Osteoblast (primary cell): ENCODE measurements around the gene INTS7. TPM values are rescaled to one million over a fixed set of nuclear protein-coding genes. Genes with fewer than 3 reads are reported as not detected.

Experiments used
- DNase-seq: peaks from one replicate; pipeline ENCODE4 v3.0.0; 2011; ENCODE audit warnings: low spot score, mixed read lengths; ENCODE audit not compliant: insufficient read length; ENCODE audit errors: missing footprints
- H2AFZ ChIP-seq: 2 replicates; pipeline ENCODE4 v1.6.0; 2011; ENCODE audit warnings: mild to moderate bottlenecking, low read length
- H3K27ac ChIP-seq: 2 replicates; pipeline ENCODE4 v1.5.1; 2011; ENCODE audit warnings: mild to moderate bottlenecking, low read depth, low read length, moderate library complexity
- H3K27me3 ChIP-seq: 2 replicates; pipeline ENCODE4 v1.6.0; 2012; ENCODE audit warnings: mild to moderate bottlenecking, control low read depth, inconsistent platforms, low read length, moderate library complexity; ENCODE audit not compliant: insufficient read depth
- H3K36me3 ChIP-seq: 2 replicates; pipeline ENCODE4 v1.5.1; 2011; ENCODE audit warnings: mild to moderate bottlenecking, low read length, control low read depth, moderate library complexity; ENCODE audit not compliant: insufficient read depth
- H3K4me1 ChIP-seq: 2 replicates; pipeline ENCODE4 v1.5.1; 2011; ENCODE audit warnings: mild to moderate bottlenecking, low read length, control low read depth, moderate library complexity; ENCODE audit not compliant: insufficient read depth
- H3K4me2 ChIP-seq: 2 replicates; pipeline ENCODE4 v1.6.0; 2011; ENCODE audit warnings: mild to moderate bottlenecking, low read length; ENCODE audit not compliant: insufficient read depth
- H3K4me3 ChIP-seq: fragments of 200-600 bp; sonication (generic); 3 replicates; pipeline ENCODE4 v1.5.1; 2012; ENCODE audit warnings: mild to moderate bottlenecking, low read length, inconsistent platforms; ENCODE audit not compliant: insufficient read depth
- H3K79me2 ChIP-seq: 2 replicates; pipeline ENCODE4 v1.6.0; 2012; ENCODE audit warnings: mild to moderate bottlenecking, low read length, control low read depth, inconsistent platforms; ENCODE audit not compliant: insufficient read depth
- H3K9me3 ChIP-seq: 2 replicates; pipeline ENCODE4 v1.5.1; 2011; ENCODE audit warnings: low read depth, low read length, control low read depth
- H4K20me1 ChIP-seq: 2 replicates; pipeline ENCODE4 v1.6.0; 2012; ENCODE audit warnings: mild to moderate bottlenecking, low read length, control low read depth; ENCODE audit not compliant: insufficient read depth
- CTCF ChIP-seq: IDR thresholded peaks from 2 replicates; pipeline ENCODE4 v1.5.1; 2011; ENCODE audit warnings: mild to moderate bottlenecking, low read depth, low read length, moderate library complexity; ENCODE audit errors: extremely low read depth
- total RNA-seq: library from RNA; depleted of rRNA; stranded (reverse); fragments of >200 nt; gene quantifications from 2 replicates; pipeline ENCODE4 v1.2.3, GENCODE V29; 2012

The INTS7 gene
- total RNA-seq, 1 donor = 20.3 TPM

DNA sequence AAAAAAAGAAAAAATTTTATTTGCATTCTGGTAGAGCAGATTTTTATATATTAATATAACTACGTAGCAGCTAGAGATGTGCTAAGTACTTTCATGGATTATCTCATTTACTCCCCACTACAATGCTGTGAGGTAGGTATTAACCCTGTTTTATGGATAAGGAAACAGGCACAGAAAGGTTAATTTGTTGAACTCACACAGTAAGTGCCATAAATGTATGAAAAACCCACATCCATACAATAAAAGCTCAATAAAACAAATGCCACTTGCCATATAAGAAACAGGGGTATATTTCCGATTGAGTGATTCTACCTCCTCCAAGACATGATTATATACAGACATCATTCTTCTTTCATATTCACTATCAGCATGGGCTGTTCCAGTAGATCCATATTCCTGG is 83.1 kb downstream of the INTS7 start:
- Histone ChIP-seq H3K79me2 (no peaks in the 10 kb centered on the region), H3K9me3 (no peaks in the 10 kb centered on the region), H3K27ac (no peak overlapping the region), H3K36me3 (peaks cover 10% of the 10 kb centered on the region), H3K27me3 (no peaks in the 10 kb centered on the region), H3K4me1 (no peaks in the 10 kb centered on the region), H3K4me2 (no peak overlapping the region), H3K4me3 (no peak overlapping the region), H2AFZ (no peak overlapping the region), H4K20me1 (no peaks in the 10 kb centered on the region)
- no peak for TF ChIP-seq CTCF
- no peak for DNase-seq

- Histone ChIP-seq H3K27ac (no peak overlapping the region), H3K27me3 (no peaks in the 10 kb centered on the region), H3K36me3 (peaks cover 8% of the 10 kb centered on the region), H3K4me1 (no peaks in the 10 kb centered on the region), H3K4me3 (no peak overlapping the region), H3K4me2 (no peak overlapping the region), H4K20me1 (no peaks in the 10 kb centered on the region), H2AFZ (no peak overlapping the region), H3K9me3 (no peaks in the 10 kb centered on the region), H3K79me2 (no peaks in the 10 kb centered on the region)
- no peak for TF ChIP-seq CTCF
- no peak for DNase-seq
These were observed 83.5 kb downstream of the INTS7 start for GRCh38 chr1:211951856-211952255.

GRCh38 chr1:211948377-211948776 is 87.0 kb downstream of the INTS7 start:
- no peak overlapping the region for H3K27ac ChIP-seq
- H3K4me3 ChIP-seq = no peak overlapping the region
- no peaks in the 10 kb centered on the region for H4K20me1 ChIP-seq
- no peaks in the 10 kb centered on the region for H3K9me3 ChIP-seq
- no peak for DNase-seq
- H3K27me3 ChIP-seq = no peaks in the 10 kb centered on the region
- no peaks in the 10 kb centered on the region for H3K4me1 ChIP-seq
- H3K79me2 ChIP-seq = no peaks in the 10 kb centered on the region
- H3K36me3 ChIP-seq = peaks cover 9% of the 10 kb centered on the region
- no peak overlapping the region for H2AFZ ChIP-seq
- TF ChIP-seq CTCF = no peak
- no peak overlapping the region for H3K4me2 ChIP-seq

DNA sequence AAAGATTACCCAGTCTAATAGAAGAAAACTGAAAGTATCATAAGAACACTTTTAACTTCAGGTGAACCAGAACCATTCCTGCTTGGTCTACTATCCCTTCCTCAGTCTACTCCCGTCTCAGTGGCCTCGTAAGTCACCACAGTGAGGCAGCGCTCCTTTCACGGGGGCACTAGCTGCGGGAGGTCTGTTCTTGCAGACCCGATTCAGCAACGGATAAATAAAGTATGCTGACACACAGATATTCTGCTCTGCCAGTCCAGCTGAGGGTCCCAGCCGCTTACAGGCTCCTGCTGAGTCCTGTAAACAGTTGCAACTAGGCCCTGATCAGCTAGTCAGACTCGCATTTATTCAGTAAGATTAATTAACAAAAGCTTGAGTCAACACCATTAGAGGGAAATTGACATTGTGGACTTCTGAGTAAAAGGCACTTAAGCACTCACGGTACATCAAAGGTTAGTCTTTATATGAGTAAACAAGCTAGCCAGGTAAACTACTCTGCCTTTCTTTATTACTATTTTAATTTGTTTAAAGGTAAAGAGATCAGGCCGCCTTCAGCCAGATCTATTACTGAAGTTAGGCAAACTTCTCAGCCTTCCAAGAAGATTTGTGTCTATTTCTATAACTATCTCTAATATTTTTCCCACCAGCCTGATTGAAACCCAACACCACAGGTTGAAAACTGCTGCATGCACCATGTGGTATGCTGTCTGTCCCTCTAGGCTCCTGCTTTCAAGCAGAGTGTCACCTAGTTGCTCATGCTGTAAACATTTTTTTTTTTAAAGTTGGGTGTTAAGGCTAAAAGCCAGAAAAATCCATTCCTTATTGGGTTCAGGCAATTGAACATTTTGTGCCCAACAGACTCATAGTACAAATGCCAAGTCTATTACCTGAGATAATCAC is 87.7 kb downstream of the INTS7 start:
- Histone ChIP-seq H3K27me3 (no peaks in the 10 kb centered on the region), H2AFZ (no peak overlapping the region), H3K27ac (no peak overlapping the region), H3K9me3 (no peaks in the 10 kb centered on the region), H3K79me2 (no peaks in the 10 kb centered on the region), H3K36me3 (peaks cover 9% of the 10 kb centered on the region), H3K4me1 (no peaks in the 10 kb centered on the region), H4K20me1 (no peaks in the 10 kb centered on the region), H3K4me3 (no peak overlapping the region), H3K4me2 (no peak overlapping the region)
- no peak for TF ChIP-seq CTCF
- no peak for DNase-seq
